Hepatocyte (in vitro differentiated cells): ENCODE data around the gene ANGPT4. TPM values are rescaled to one million over a fixed set of nuclear protein-coding genes. Genes with fewer than 3 reads are reported as not detected.
"Not testable (repeated sequence)": the region's sequence is repeated elsewhere in the genome, so short reads cannot be mapped to it uniquely, and the experiment has no call there.

ENCODE experiments used
- DNase-seq: peaks from one replicate; pipeline ENCODE4 v3.0.0-alpha.2; 2016; ENCODE audit warnings: low spot score
- H2AFZ ChIP-seq: fragments of 200-600 bp; sonication (generic); 2 replicates; pipeline ENCODE4 v1.6.0; 2016; ENCODE audit warnings: antibody characterized with exemption, mild to moderate bottlenecking
- H3K27ac ChIP-seq: fragments of 200-600 bp; sonication (generic); 2 replicates; pipeline ENCODE4 v1.5.1; 2016; ENCODE audit warnings: mild to moderate bottlenecking
- H3K27me3 ChIP-seq: fragments of 200-600 bp; sonication (generic); 2 replicates; pipeline ENCODE4 v1.6.1; 2016
- H3K36me3 ChIP-seq: fragments of 200-600 bp; sonication (generic); replicated peaks from 2 replicates; pipeline ENCODE4 v1.5.1; 2016; ENCODE audit warnings: low read depth; ENCODE audit not compliant: insufficient read depth
- H3K4me1 ChIP-seq: fragments of 200-600 bp; sonication (generic); 2 replicates; pipeline ENCODE4 v1.5.1; 2016; ENCODE audit warnings: mild to moderate bottlenecking, moderate library complexity; ENCODE audit not compliant: insufficient read depth
- H3K4me2 ChIP-seq: fragments of 200-600 bp; sonication (generic); 2 replicates; pipeline ENCODE4 v1.6.0; 2016
- H3K4me3 ChIP-seq: fragments of 200-600 bp; sonication (generic); 2 replicates; pipeline ENCODE4 v1.5.1; 2016; ENCODE audit warnings: mild to moderate bottlenecking
- H3K79me2 ChIP-seq: fragments of 200-600 bp; sonication (generic); 2 replicates; pipeline ENCODE4 v1.6.0; 2017; ENCODE audit warnings: mild to moderate bottlenecking
- H3K9me2 ChIP-seq: fragments of 200-600 bp; sonication (generic); replicated peaks from 2 replicates; pipeline ENCODE4 v1.6.0; 2017; ENCODE audit warnings: mild to moderate bottlenecking; ENCODE audit not compliant: insufficient read depth
- H3K9me3 ChIP-seq: fragments of 200-600 bp; sonication (generic); 2 replicates; pipeline ENCODE4 v1.5.1; 2016; ENCODE audit warnings: low read depth, mild to moderate bottlenecking
- H4K20me1 ChIP-seq: fragments of 200-600 bp; sonication (generic); 2 replicates; pipeline ENCODE4 v1.6.0; 2016; ENCODE audit warnings: mild to moderate bottlenecking; ENCODE audit not compliant: insufficient read depth, poor library complexity, severe bottlenecking
- EZH2 ChIP-seq: fragments of 200-600 bp; sonication (generic); IDR thresholded peaks from 2 replicates; pipeline ENCODE4 v1.6.1; 2016; ENCODE audit warnings: antibody characterized with exemption, mild to moderate bottlenecking, borderline replicate concordance
- EZH2phosphoT487 ChIP-seq: fragments of 200-600 bp; sonication (generic); IDR thresholded peaks from one replicate; pipeline ENCODE4 v1.6.1; 2018; ENCODE audit warnings: antibody characterized with exemption, mild to moderate bottlenecking, low read depth, moderate library complexity; ENCODE audit not compliant: unreplicated experiment, severe bottlenecking
- WGBS: methylation state at CpG from one replicate; pipeline ENCODE4 v1.1.6; 2016; ENCODE audit warnings: low lambda C conversion rate; ENCODE audit errors: missing lambda C conversion rate; 5-methylcytosine and 5-hydroxymethylcytosine counted together
- polyA plus RNA-seq: library from polyadenylated mRNA; unstranded; fragments of >200 nt; fragmentation: Nextera tagmentation; extraction: Ambion mirVana; gene quantifications from 2 replicates; pipeline ENCODE4 v1.2.1, GENCODE V29; 2016
- total RNA-seq: library from RNA; depleted of rRNA; stranded (reverse); fragments of >200 nt; gene quantifications from 2 replicates; pipeline ENCODE4 v1.2.3, GENCODE V29; 2014
- TF ChIP-seq, protein P1 (sequence below): fragments of 200-600 bp; sonication (generic); IDR thresholded peaks from 2 replicates; pipeline ENCODE4 v1.5.1; 2016; ENCODE audit warnings: antibody characterized with exemption, mild to moderate bottlenecking; ENCODE audit not compliant: poor library complexity

ANGPT4 gene
- total and polyA plus RNA-seq, 2 experiments from 2014 or later: not detected

GRCh38 chr20:904039-904545 is 12.0 kb downstream of the ANGPT4 start:
- Histone ChIP-seq H2AFZ (no peak overlapping the region), H3K27me3 (no peaks in the 10 kb centered on the region), H3K27ac (no peak overlapping the region), H3K4me1 (no peaks in the 10 kb centered on the region), H3K79me2 (no peaks in the 10 kb centered on the region), H3K4me2 (no peak overlapping the region), H4K20me1 (no peaks in the 10 kb centered on the region), H3K9me2 (no peaks in the 10 kb centered on the region), H3K9me3 (no peaks in the 10 kb centered on the region), H3K4me3 (no peak overlapping the region), H3K36me3 (no peaks in the 10 kb centered on the region)
- 92% methylated on average over 2 of the region's 2 CpGs for WGBS
- no peak for DNase-seq
- TF ChIP-seq EZH2phosphoT487: no peak
- TF ChIP-seq EZH2: no peak
- TF ChIP-seq, protein P1, sequence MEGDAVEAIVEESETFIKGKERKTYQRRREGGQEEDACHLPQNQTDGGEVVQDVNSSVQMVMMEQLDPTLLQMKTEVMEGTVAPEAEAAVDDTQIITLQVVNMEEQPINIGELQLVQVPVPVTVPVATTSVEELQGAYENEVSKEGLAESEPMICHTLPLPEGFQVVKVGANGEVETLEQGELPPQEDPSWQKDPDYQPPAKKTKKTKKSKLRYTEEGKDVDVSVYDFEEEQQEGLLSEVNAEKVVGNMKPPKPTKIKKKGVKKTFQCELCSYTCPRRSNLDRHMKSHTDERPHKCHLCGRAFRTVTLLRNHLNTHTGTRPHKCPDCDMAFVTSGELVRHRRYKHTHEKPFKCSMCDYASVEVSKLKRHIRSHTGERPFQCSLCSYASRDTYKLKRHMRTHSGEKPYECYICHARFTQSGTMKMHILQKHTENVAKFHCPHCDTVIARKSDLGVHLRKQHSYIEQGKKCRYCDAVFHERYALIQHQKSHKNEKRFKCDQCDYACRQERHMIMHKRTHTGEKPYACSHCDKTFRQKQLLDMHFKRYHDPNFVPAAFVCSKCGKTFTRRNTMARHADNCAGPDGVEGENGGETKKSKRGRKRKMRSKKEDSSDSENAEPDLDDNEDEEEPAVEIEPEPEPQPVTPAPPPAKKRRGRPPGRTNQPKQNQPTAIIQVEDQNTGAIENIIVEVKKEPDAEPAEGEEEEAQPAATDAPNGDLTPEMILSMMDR: no peak

- H2AFZ ChIP-seq, H3K27me3 ChIP-seq, H3K36me3 ChIP-seq, H3K4me1 ChIP-seq, H3K79me2 ChIP-seq, H3K9me2 ChIP-seq, H4K20me1 ChIP-seq, H3K9me3 ChIP-seq, H3K4me2 ChIP-seq, DNase-seq, H3K4me3 ChIP-seq, H3K27ac ChIP-seq: not testable (repeated sequence)
- WGBS: 95% methylated on average over 6 of the region's 6 CpGs
Measured at GRCh38 chr20:897436-897835, 18.7 kb downstream of the ANGPT4 start.

DNA sequence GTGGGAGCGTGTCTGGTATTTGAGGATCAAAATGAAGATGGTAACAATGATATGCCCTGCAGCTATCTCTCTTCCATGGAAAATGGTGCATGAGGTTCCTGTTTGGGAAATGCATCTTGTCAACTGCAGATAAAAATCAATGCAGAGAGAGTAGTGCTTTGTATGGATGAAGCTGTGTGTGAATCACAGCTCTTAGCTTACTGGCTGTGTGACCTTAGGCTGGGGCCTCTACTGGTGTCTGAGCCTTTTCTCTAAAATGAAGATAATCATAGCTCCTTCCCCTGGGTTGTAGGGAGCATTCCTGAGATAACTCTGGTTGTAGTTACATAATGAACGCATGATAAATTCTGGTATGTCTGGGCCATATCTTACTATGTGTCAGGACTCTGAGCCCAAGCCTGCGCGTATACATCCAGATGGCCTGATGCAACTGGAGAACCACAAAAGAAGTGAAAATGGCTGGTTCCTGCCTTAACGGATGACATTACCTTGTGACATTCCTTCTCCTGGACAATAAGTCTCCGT is 19.6 kb downstream of the ANGPT4 start:
- no peaks in the 10 kb centered on the region for H3K9me3 ChIP-seq
- H2AFZ ChIP-seq: no peak overlapping the region
- H3K4me2 ChIP-seq: no peak overlapping the region
- no peaks in the 10 kb centered on the region for H3K36me3 ChIP-seq
- no peaks in the 10 kb centered on the region for H4K20me1 ChIP-seq
- no peaks in the 10 kb centered on the region for H3K9me2 ChIP-seq
- H3K4me1 ChIP-seq: no peaks in the 10 kb centered on the region
- H3K79me2 ChIP-seq: no peaks in the 10 kb centered on the region
- no peak for DNase-seq
- no peak overlapping the region for H3K27ac ChIP-seq
- TF ChIP-seq EZH2 (no peak), EZH2phosphoT487 (no peak)
- TF ChIP-seq, protein P1: no peak
- WGBS: 77% methylated on average over 6 of the region's 6 CpGs
- no peak overlapping the region for H3K4me3 ChIP-seq
- H3K27me3 ChIP-seq: no peaks in the 10 kb centered on the region

- H3K36me3 ChIP-seq, H3K79me2 ChIP-seq, DNase-seq, H3K9me3 ChIP-seq, H3K9me2 ChIP-seq, H3K4me2 ChIP-seq, H3K27me3 ChIP-seq, H3K4me3 ChIP-seq, H2AFZ ChIP-seq, H3K4me1 ChIP-seq, H3K27ac ChIP-seq, H4K20me1 ChIP-seq: not testable (repeated sequence)
- 87% methylated on average over 5 of the region's 5 CpGs for WGBS
Measured at GRCh38 chr20:892371-892770, 23.8 kb downstream of the ANGPT4 start.
